ENCODE data around the gene SLC25A12. TPM values are rescaled to one million over a fixed set of nuclear protein-coding genes. Genes with fewer than 3 reads are reported as not detected.

Gene SLC25A12
- total and polyA plus RNA-seq, 2 donors (not counting 3 experiments of a cell fraction or from before 2014, with no cell fraction given) = 13.6 to 17.1 TPM

- dilution Hi-C loops (cut with MboI; ENCODE audit: extremely low pct_ligation_motif_present, low sequenced_read_pairs) (no loop called here), intact Hi-C loops (cut with micrococcal nuclease) (no loop called here)
- no peaks in the 10 kb centered on the region for H4K20me1 ChIP-seq (replicated peaks; ENCODE audit: control insufficient read depth, extremely low read depth, insufficient read depth, low read length)
- H3K27ac ChIP-seq (ENCODE audit: insufficient read depth, low read depth, low read length) = no peak overlapping the region
- H3K4me3 ChIP-seq (replicated peaks in 1 of 3; ENCODE audit: insufficient read depth in 1 of 3, low read depth in 1 of 3, low read length in 3 of 3) = no peak overlapping the region
- H3K9me1 ChIP-seq (replicated peaks; ENCODE audit: control insufficient read depth, extremely low read depth, insufficient read depth, low read length) = no peaks in the 10 kb centered on the region
- no peak overlapping the region for H3K9ac ChIP-seq (replicated peaks; ENCODE audit: extremely low read depth, insufficient read depth, low read length)
- no peak overlapping the region for H2AFZ ChIP-seq (ENCODE audit: low read depth, low read length)
- BruUV-seq (replicated peaks) = no TSS peak
- no peaks in the 10 kb centered on the region for H3K36me3 ChIP-seq (ENCODE audit: control insufficient read depth in 2 of 2, extremely low read depth in 1 of 2, insufficient read depth in 2 of 2, low read length in 2 of 2)
- FAIRE-seq = peak; percentile 59
- no peaks in the 10 kb centered on the region for H3K79me2 ChIP-seq (ENCODE audit: control insufficient read depth, insufficient read depth, low read length)
- H3K4me1 ChIP-seq (ENCODE audit: control insufficient read depth, extremely low read depth, insufficient read depth, low read length) = peaks cover 6% of the 10 kb centered on the region
- ChIA-PET POLR2A (no interaction called here), CTCF (interaction anchor here (1.0 kb wide), 1 partner anchor 103 kb away, joined by 4 read pairs; no protein-coding TSS in a partner anchor)
- no peaks in the 10 kb centered on the region for H3K9me3 ChIP-seq (replicated peaks; ENCODE audit: control insufficient read depth, insufficient read depth, low read length)
- TF ChIP-seq JUN (IDR thresholded peaks at IDR 0.05; ENCODE audit: borderline replicate concordance, insufficient read depth, insufficient read length, low read depth) (peak; percentile 55), FOS (IDR thresholded peaks at IDR 0.05; ENCODE audit: borderline replicate concordance, insufficient read depth, low read length) (peak; percentile 76), EZH2 (IDR thresholded peaks at IDR 0.05; ENCODE audit: borderline replicate concordance, low read depth, low read length, severe bottlenecking) (no peak), GATA2 (IDR thresholded peaks at IDR 0.05; ENCODE audit: insufficient read depth, insufficient read length, low read depth, low read length) (no peak), MYC (IDR thresholded peaks at IDR 0.05; ENCODE audit: low read depth, low read length) (no peak), POLR2A (IDR thresholded peaks at IDR 0.05; ENCODE audit: low read depth, low read length) (no peak), CTCF (IDR thresholded peaks at IDR 0.05; ENCODE audit: extremely low read depth in 1 of 2, insufficient read depth in 1 of 2, low read depth in 1 of 2, low read length in 2 of 2) (no peak), POLR2AphosphoS5 (IDR thresholded peaks at IDR 0.05; ENCODE audit: insufficient read depth, low read depth, low read length) (no peak)
- TF ChIP-seq, protein P1, sequence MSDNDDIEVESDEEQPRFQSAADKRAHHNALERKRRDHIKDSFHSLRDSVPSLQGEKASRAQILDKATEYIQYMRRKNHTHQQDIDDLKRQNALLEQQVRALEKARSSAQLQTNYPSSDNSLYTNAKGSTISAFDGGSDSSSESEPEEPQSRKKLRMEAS (IDR thresholded peaks at IDR 0.05; ENCODE audit: insufficient read depth, insufficient read length) = no peak
- H3K27me3 ChIP-seq (ENCODE audit: control insufficient read depth in 2 of 2, insufficient read depth in 2 of 2, low read length in 2 of 2) = no peaks in the 10 kb centered on the region
- DNase-seq (ENCODE audit: low read depth, low spot score) = peak; percentile 49
- H3K4me2 ChIP-seq (ENCODE audit: insufficient read depth, low read length) = no peak overlapping the region
Observed at GRCh38 chr2:171807119-171807518, 86.9 kb downstream of the SLC25A12 start.
